ENCODE data around the gene SV2C. TPM values are rescaled to one million over a fixed set of nuclear protein-coding genes. Genes with fewer than 3 reads are reported as not detected.

SV2C gene
- total and polyA plus RNA-seq, 2 of the 13 experiments (the other 11 are each of a cell fraction or from before 2014, with no cell fraction given): not detected

- Histone ChIP-seq H3K9ac (ENCODE audit: insufficient read depth, low read depth, low read length) (no peak overlapping the region), H3K27me3 (ENCODE audit: control insufficient read depth in 1 of 2, insufficient read depth in 2 of 2, low read length in 2 of 2) (no peaks in the 10 kb centered on the region), H3K27ac (ENCODE audit: extremely low read length, insufficient read depth, low read length) (no peak overlapping the region), H4K20me1 (ENCODE audit: insufficient read depth, low read length) (no peaks in the 10 kb centered on the region), H3K9me3 (ENCODE audit: low read length) (no peaks in the 10 kb centered on the region), H2AFZ (ENCODE audit: low read length) (no peak overlapping the region), H3K79me2 (ENCODE audit: insufficient read depth, low read length) (no peaks in the 10 kb centered on the region), H3K4me2 (ENCODE audit: low read depth, low read length) (no peak overlapping the region), H3K4me1 (ENCODE audit: insufficient read depth, low read length) (no peaks in the 10 kb centered on the region), H3K4me3 (replicated peaks in 1 of 3; ENCODE audit: insufficient read depth in 1 of 3, low read depth in 2 of 3, low read length in 3 of 3) (no peak overlapping the region), H3K36me3 (replicated peaks in 1 of 2; ENCODE audit: control insufficient read depth in 1 of 2, insufficient read depth in 2 of 2, low read length in 2 of 2) (no peaks in the 10 kb centered on the region)
- ChIA-PET CTCF (ENCODE audit: low intra/inter-chr PET ratio, low total read pairs) (no interaction called here), POLR2A (no interaction called here)
- FAIRE-seq (no peak), ATAC-seq (no peak), DNase-seq (ENCODE audit: low spot score) (no peak)
- intact Hi-C loops (cut with micrococcal nuclease; ENCODE audit: unreplicated experiment): no loop called here
- no TSS peak for BruUV-seq (replicated peaks)
- WGBS (ENCODE audit: low lambda C conversion rate): 0% methylated on average over 1 of the region's 1 CpG
- in situ Hi-C loops (cut with HindIII; ENCODE audit: extremely low pct_ligation_motif_present, low pct_unique_long_range_greater_than_20kb): no loop called here
- TF ChIP-seq, protein P1, sequence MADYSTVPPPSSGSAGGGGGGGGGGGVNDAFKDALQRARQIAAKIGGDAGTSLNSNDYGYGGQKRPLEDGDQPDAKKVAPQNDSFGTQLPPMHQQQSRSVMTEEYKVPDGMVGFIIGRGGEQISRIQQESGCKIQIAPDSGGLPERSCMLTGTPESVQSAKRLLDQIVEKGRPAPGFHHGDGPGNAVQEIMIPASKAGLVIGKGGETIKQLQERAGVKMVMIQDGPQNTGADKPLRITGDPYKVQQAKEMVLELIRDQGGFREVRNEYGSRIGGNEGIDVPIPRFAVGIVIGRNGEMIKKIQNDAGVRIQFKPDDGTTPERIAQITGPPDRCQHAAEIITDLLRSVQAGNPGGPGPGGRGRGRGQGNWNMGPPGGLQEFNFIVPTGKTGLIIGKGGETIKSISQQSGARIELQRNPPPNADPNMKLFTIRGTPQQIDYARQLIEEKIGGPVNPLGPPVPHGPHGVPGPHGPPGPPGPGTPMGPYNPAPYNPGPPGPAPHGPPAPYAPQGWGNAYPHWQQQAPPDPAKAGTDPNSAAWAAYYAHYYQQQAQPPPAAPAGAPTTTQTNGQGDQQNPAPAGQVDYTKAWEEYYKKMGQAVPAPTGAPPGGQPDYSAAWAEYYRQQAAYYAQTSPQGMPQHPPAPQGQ (CRISPR knock-in tag; IDR thresholded peaks at IDR 0.05; ENCODE audit: borderline replicate concordance): no peak
- no peak for TF ChIP-seq TCF7L2 (IDR thresholded peaks at IDR 0.05; ENCODE audit: low read depth, low read length)
- TF ChIP-seq FOXO1 (CRISPR knock-in tag; IDR thresholded peaks at IDR 0.05): no peak
- TF ChIP-seq ZMAT3 (CRISPR knock-in tag; conservative IDR thresholded peaks at IDR 0.05): no peak
- TF ChIP-seq PITX1 (CRISPR knock-in tag; IDR thresholded peaks at IDR 0.05): no peak
- no peak for TF ChIP-seq ZNF33B (CRISPR knock-in tag; IDR thresholded peaks at IDR 0.05)
- TF ChIP-seq YEATS2 (CRISPR knock-in tag; IDR thresholded peaks at IDR 0.05; ENCODE audit: borderline replicate concordance): no peak
- TF ChIP-seq, protein P2, sequence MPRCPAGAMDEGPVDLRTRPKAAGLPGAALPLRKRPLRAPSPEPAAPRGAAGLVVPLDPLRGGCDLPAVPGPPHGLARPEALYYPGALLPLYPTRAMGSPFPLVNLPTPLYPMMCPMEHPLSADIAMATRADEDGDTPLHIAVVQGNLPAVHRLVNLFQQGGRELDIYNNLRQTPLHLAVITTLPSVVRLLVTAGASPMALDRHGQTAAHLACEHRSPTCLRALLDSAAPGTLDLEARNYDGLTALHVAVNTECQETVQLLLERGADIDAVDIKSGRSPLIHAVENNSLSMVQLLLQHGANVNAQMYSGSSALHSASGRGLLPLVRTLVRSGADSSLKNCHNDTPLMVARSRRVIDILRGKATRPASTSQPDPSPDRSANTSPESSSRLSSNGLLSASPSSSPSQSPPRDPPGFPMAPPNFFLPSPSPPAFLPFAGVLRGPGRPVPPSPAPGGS (CRISPR knock-in tag; IDR thresholded peaks at IDR 0.05): no peak
- no peak for TF ChIP-seq ZNF644 (CRISPR knock-in tag; IDR thresholded peaks at IDR 0.05; ENCODE audit: low read depth)
- no peak for TF ChIP-seq ARID4A (CRISPR knock-in tag; IDR thresholded peaks at IDR 0.05; ENCODE audit: borderline replicate concordance)
- TF ChIP-seq ZNF484 (CRISPR knock-in tag; IDR thresholded peaks at IDR 0.05; ENCODE audit: borderline replicate concordance, low read depth): no peak
- no peak for TF ChIP-seq CHD2 (IDR thresholded peaks at IDR 0.05; ENCODE audit: low read depth, low read length)
- TF ChIP-seq FOXK2 (IDR thresholded peaks at IDR 0.05): no peak
- TF ChIP-seq U2AF1 (optimal IDR thresholded peaks at IDR 0.05; ENCODE audit: low read depth, low read length): no peak
- TF ChIP-seq ZNF597 (CRISPR knock-in tag; IDR thresholded peaks at IDR 0.05): no peak
- TF ChIP-seq ZSCAN30 (CRISPR knock-in tag; IDR thresholded peaks at IDR 0.05): no peak
- TF ChIP-seq, protein P3, sequence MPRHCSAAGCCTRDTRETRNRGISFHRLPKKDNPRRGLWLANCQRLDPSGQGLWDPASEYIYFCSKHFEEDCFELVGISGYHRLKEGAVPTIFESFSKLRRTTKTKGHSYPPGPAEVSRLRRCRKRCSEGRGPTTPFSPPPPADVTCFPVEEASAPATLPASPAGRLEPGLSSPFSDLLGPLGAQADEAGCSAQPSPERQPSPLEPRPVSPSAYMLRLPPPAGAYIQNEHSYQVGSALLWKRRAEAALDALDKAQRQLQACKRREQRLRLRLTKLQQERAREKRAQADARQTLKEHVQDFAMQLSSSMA (CRISPR knock-in tag; IDR thresholded peaks at IDR 0.05): no peak
Observed at GRCh38 chr5:76152700-76153099, 69.5 kb downstream of the SV2C start.
